NT2/D1 (cell line): ENCODE measurements around the gene C10orf143.

Experiments
- DNase-seq: peaks from one replicate; pipeline ENCODE4 v3.0.0-alpha.2; 2011; ENCODE audit warnings: low read depth, low spot score
- H3K27me3 ChIP-seq: 2 replicates; pipeline ENCODE4 v1.6.0; 2011; ENCODE audit warnings: mild to moderate bottlenecking; ENCODE audit not compliant: insufficient read length, insufficient read depth
- H3K36me3 ChIP-seq: 2 replicates; pipeline ENCODE4 v1.6.1; 2011; ENCODE audit warnings: mild to moderate bottlenecking, low read length, mixed read lengths; ENCODE audit not compliant: insufficient read depth, insufficient read length
- H3K4me1 ChIP-seq: 2 replicates; pipeline ENCODE4 v1.5.1; 2011; ENCODE audit not compliant: insufficient read depth, insufficient read length
- H3K4me3 ChIP-seq: 2 replicates; pipeline ENCODE4 v1.5.1; 2011; ENCODE audit warnings: low read depth; ENCODE audit not compliant: insufficient read length
- H3K9ac ChIP-seq: 2 replicates; pipeline ENCODE4 v1.6.0; 2011; ENCODE audit warnings: low read depth; ENCODE audit not compliant: insufficient read length
- H3K9me3 ChIP-seq: 2 replicates; pipeline ENCODE4 v1.5.1; 2011; ENCODE audit warnings: mild to moderate bottlenecking, low read length; ENCODE audit not compliant: insufficient read depth
- SUZ12 ChIP-seq: IDR thresholded peaks from 2 replicates; pipeline ENCODE4 v1.6.1; 2011; ENCODE audit not compliant: insufficient read length, insufficient read depth; ENCODE audit errors: extremely low read depth
- YY1 ChIP-seq: IDR thresholded peaks from 2 replicates; pipeline ENCODE4 v1.6.1; 2011; ENCODE audit not compliant: insufficient read length, insufficient read depth
- ZNF274 ChIP-seq: IDR thresholded peaks from 2 replicates; pipeline ENCODE4 v1.6.1; 2011; ENCODE audit warnings: mild to moderate bottlenecking, low read depth, low read length

Gene C10orf143

GRCh38 chr10:130020651-130021382, 89.8 kb downstream of the C10orf143 start:
- H3K4me3 ChIP-seq: no peak overlapping the region

GRCh38 chr10:130018730-130019185, 91.9 kb downstream of the C10orf143 start:
- H3K9me3 ChIP-seq: no peaks in the 10 kb centered on the region
- no peak overlapping the region for H3K9ac ChIP-seq
- TF ChIP-seq ZNF274: no peak
- TF ChIP-seq YY1: no peak
- TF ChIP-seq SUZ12: no peak
- no peaks in the 10 kb centered on the region for H3K36me3 ChIP-seq
- no peak overlapping the region for H3K4me3 ChIP-seq
- no peaks in the 10 kb centered on the region for H3K27me3 ChIP-seq
- no peak for DNase-seq
- H3K4me1 ChIP-seq: peaks cover 8% of the 10 kb centered on the region

More at GRCh38 chr10:130020651-130021382, 89.8 kb downstream of the C10orf143 start:
- Histone ChIP-seq H3K27me3 (no peaks in the 10 kb centered on the region), H3K9ac (peak overlapping the region; percentile 21), H3K36me3 (no peaks in the 10 kb centered on the region), H3K4me1 (peaks cover 8% of the 10 kb centered on the region), H3K9me3 (no peaks in the 10 kb centered on the region)
- no peak for TF ChIP-seq ZNF274
- no peak for TF ChIP-seq SUZ12
- TF ChIP-seq YY1: no peak
- no peak for DNase-seq

- Histone ChIP-seq H3K4me3 (no peak overlapping the region), H3K4me1 (peaks cover 8% of the 10 kb centered on the region), H3K27me3 (no peaks in the 10 kb centered on the region), H3K9ac (no peak overlapping the region), H3K36me3 (no peaks in the 10 kb centered on the region), H3K9me3 (no peaks in the 10 kb centered on the region)
- DNase-seq: peak; percentile 33
- no peak for TF ChIP-seq YY1
- no peak for TF ChIP-seq ZNF274
- TF ChIP-seq SUZ12: no peak
Observed at GRCh38 chr10:130018265-130018664, 92.4 kb downstream of the C10orf143 start.

GRCh38 chr10:130017631-130018022, 93.0 kb downstream of the C10orf143 start:
- H3K36me3 ChIP-seq: no peaks in the 10 kb centered on the region
- H3K4me1 ChIP-seq: peaks cover 8% of the 10 kb centered on the region
- no peaks in the 10 kb centered on the region for H3K9me3 ChIP-seq
- TF ChIP-seq SUZ12 (no peak), YY1 (no peak), ZNF274 (no peak)
- DNase-seq: no peak
- H3K27me3 ChIP-seq: no peaks in the 10 kb centered on the region
- no peak overlapping the region for H3K9ac ChIP-seq
- H3K4me3 ChIP-seq: no peak overlapping the region

GRCh38 chr10:130016993-130017630, 93.5 kb downstream of the C10orf143 start:
- TF ChIP-seq SUZ12 (no peak), YY1 (no peak), ZNF274 (no peak)
- Histone ChIP-seq H3K27me3 (no peaks in the 10 kb centered on the region), H3K9ac (no peak overlapping the region)

GRCh38 chr10:130016095-130016494, 94.5 kb downstream of the C10orf143 start:
- Histone ChIP-seq H3K9ac (no peak overlapping the region), H3K9me3 (no peaks in the 10 kb centered on the region), H3K36me3 (no peaks in the 10 kb centered on the region), H3K4me3 (no peak overlapping the region), H3K4me1 (peaks cover 11% of the 10 kb centered on the region), H3K27me3 (no peaks in the 10 kb centered on the region)
- no peak for TF ChIP-seq ZNF274
- no peak for TF ChIP-seq SUZ12
- TF ChIP-seq YY1: no peak
- no peak for DNase-seq

More at GRCh38 chr10:130016993-130017630, 93.5 kb downstream of the C10orf143 start:
- Histone ChIP-seq H3K9me3 (no peaks in the 10 kb centered on the region), H3K36me3 (no peaks in the 10 kb centered on the region), H3K4me1 (peaks cover 9% of the 10 kb centered on the region), H3K4me3 (no peak overlapping the region)
- DNase-seq: no peak

GRCh38 chr10:130015075-130015695, 95.4 kb downstream of the C10orf143 start:
- TF ChIP-seq YY1: no peak
- TF ChIP-seq SUZ12: no peak
- no peak for TF ChIP-seq ZNF274
- no peaks in the 10 kb centered on the region for H3K36me3 ChIP-seq
- DNase-seq: no peak
- no peak overlapping the region for H3K4me3 ChIP-seq
- no peaks in the 10 kb centered on the region for H3K27me3 ChIP-seq
- H3K9ac ChIP-seq: no peak overlapping the region
- peaks cover 7% of the 10 kb centered on the region for H3K4me1 ChIP-seq
- H3K9me3 ChIP-seq: no peaks in the 10 kb centered on the region
